Amniotic epithelial cell (primary cell): ENCODE data around the gene TPM1.
A peak's percentile ranks its signal among the peaks of the same experiment; 100 is the strongest.
"Not testable (repeated sequence)": the region's sequence is repeated elsewhere in the genome, so short reads cannot be mapped to it uniquely, and the experiment has no call there.

Experiments
- DNase-seq: peaks from one replicate; pipeline ENCODE4 v3.0.0-alpha.2; 2010; ENCODE audit warnings: low read depth

Gene TPM1

GRCh38 chr15:63094495-63094931 is 52.0 kb downstream of the TPM1 start:
- peak; percentile 49 for DNase-seq

GRCh38 chr15:63096178-63096577 is 53.6 kb downstream of the TPM1 start:
- DNase-seq = no peak

GRCh38 chr15:63098901-63099300 is 56.4 kb downstream of the TPM1 start:
- DNase-seq = not testable (repeated sequence)

- DNase-seq = not testable (repeated sequence)
Observed at GRCh38 chr15:63099581-63099980, 57.0 kb downstream of the TPM1 start.

GRCh38 chr15:63103416-63103815 is 60.9 kb downstream of the TPM1 start:
- DNase-seq = no peak

GRCh38 chr15:63104727-63105126 is 62.2 kb downstream of the TPM1 start:
- DNase-seq = peak; percentile 96

- peak; percentile 20 for DNase-seq
Observed at GRCh38 chr15:63105354-63105753, 62.8 kb downstream of the TPM1 start.

GRCh38 chr15:63107895-63108546 is 65.5 kb downstream of the TPM1 start:
- peak; percentile 100 for DNase-seq

- no peak for DNase-seq
Observed at GRCh38 chr15:63109498-63109897, 67.0 kb downstream of the TPM1 start.

- peak; percentile 77 for DNase-seq
Observed at GRCh38 chr15:63109920-63110319, 67.4 kb downstream of the TPM1 start.

- DNase-seq = no peak
Observed at GRCh38 chr15:63110428-63111026, 68.0 kb downstream of the TPM1 start.

GRCh38 chr15:63111481-63111880 is 68.9 kb downstream of the TPM1 start:
- no peak for DNase-seq

GRCh38 chr15:63112871-63113270 is 70.3 kb downstream of the TPM1 start:
- DNase-seq = no peak

- DNase-seq = no peak
Observed at GRCh38 chr15:63114465-63114864, 71.9 kb downstream of the TPM1 start.
